Fibroblast of skin of scalp (primary cell): ENCODE measurements around the gene KRTAP19-3. TPM values are rescaled to one million over a fixed set of nuclear protein-coding genes. Genes with fewer than 3 reads are reported as not detected.
"Not testable (repeated sequence)": the region's sequence is repeated elsewhere in the genome, so short reads cannot be mapped to it uniquely, and the experiment has no call there.

Experiments used
- DNase-seq: peaks from one replicate; pipeline ENCODE4 v3.0.0-alpha.2; 2013
- polyA plus RNA-seq, 2 experiments: library from polyadenylated mRNA; unstranded; fragments of 120-200 nt; gene quantifications; one replicate each; pipeline ENCODE4 v1.2.1, GENCODE V29; 2013; ENCODE audit not compliant: insufficient read length in 2 of 2

Gene KRTAP19-3
- polyA plus RNA-seq (2013, experiment 1 of 2; ENCODE audit: insufficient read length): not detected
- polyA plus RNA-seq (2013, experiment 2 of 2; ENCODE audit: insufficient read length): not detected

GRCh38 chr21:30491963-30492428, at the start of gene KRTAP19-3:
Gene KRTAP19-3 (minus strand): TSS chr21:30492013. CDS start chr21:30491957, 56 bp downstream.
- DNase-seq: peak; percentile 0

GRCh38 chr21:30518876-30519275, 27.1 kb upstream of the KRTAP19-3 start:
- DNase-seq: no peak

- DNase-seq: no peak
Measured at GRCh38 chr21:30515681-30516080, 23.9 kb upstream of the KRTAP19-3 start.

GRCh38 chr21:30505621-30506205, 13.9 kb upstream of the KRTAP19-3 start:
- not testable (repeated sequence) for DNase-seq

- no peak for DNase-seq
Measured at GRCh38 chr21:30502041-30502440, 10.2 kb upstream of the KRTAP19-3 start, which contains the start of gene KRTAP19-5. Gene KRTAP19-5 (minus strand): TSS chr21:30502141. CDS start chr21:30502090, 51 bp downstream.

GRCh38 chr21:30497065-30497464, 5.3 kb upstream of the KRTAP19-3 start, which contains the start of gene KRTAP19-4:
Gene KRTAP19-4 (minus strand): TSS chr21:30497165. CDS start chr21:30497110, 55 bp downstream.
- DNase-seq: no peak

- DNase-seq: no peak
Measured at GRCh38 chr21:30487336-30487735, 4.5 kb downstream of the KRTAP19-3 start, which contains the start of gene KRTAP19-2. Gene KRTAP19-2 (minus strand): TSS chr21:30487436. CDS start chr21:30487348, 88 bp downstream.

GRCh38 chr21:30486180-30486579, 5.6 kb downstream of the KRTAP19-3 start:
- DNase-seq: no peak

- DNase-seq: no peak
Measured at GRCh38 chr21:30482130-30482529, 9.7 kb downstream of the KRTAP19-3 start.

- no peak for DNase-seq
Measured at GRCh38 chr21:30480145-30480544, 11.7 kb downstream of the KRTAP19-3 start, which contains the start of gene KRTAP19-1. Gene KRTAP19-1 (minus strand): TSS chr21:30480367. CDS start chr21:30480317, 50 bp downstream.

GRCh38 chr21:30479259-30479658, 12.6 kb downstream of the KRTAP19-3 start:
- DNase-seq: no peak

- DNase-seq: no peak
Measured at GRCh38 chr21:30478004-30478403, 13.8 kb downstream of the KRTAP19-3 start.

- no peak for DNase-seq
Measured at GRCh38 chr21:30468900-30469714, 22.7 kb downstream of the KRTAP19-3 start.

GRCh38 chr21:30463713-30464112, 28.1 kb downstream of the KRTAP19-3 start:
- DNase-seq: peak; percentile 0

- DNase-seq: no peak
Measured at GRCh38 chr21:30448514-30448913, 43.3 kb downstream of the KRTAP19-3 start.

- no peak for DNase-seq
Measured at GRCh38 chr21:30447056-30447455, 44.8 kb downstream of the KRTAP19-3 start.

GRCh38 chr21:30444204-30444603, 47.6 kb downstream of the KRTAP19-3 start:
- no peak for DNase-seq

GRCh38 chr21:30443226-30443625, 48.6 kb downstream of the KRTAP19-3 start:
- no peak for DNase-seq
